Activated CD4-positive, alpha-beta T cell treated with anti-CD3 and anti-CD28 coated beads for 36 hours (primary cell): ENCODE measurements around the gene TBL1X. TPM values are rescaled to one million over a fixed set of nuclear protein-coding genes. Genes with fewer than 3 reads are reported as not detected.

ENCODE experiments used
- ATAC-seq: fragments of 200-7000 bp; cut with Tn5 transposase; one replicate; pipeline ENCODE4 v1.10.0; 2021; ENCODE audit warnings: mild to moderate bottlenecking, moderate library complexity
- CTCF ChIA-PET: fragments of 350-600 bp; sonication (Branson Sonifier 250); formaldehyde crosslinking; loops from one replicate; lab custom pipeline; 2021; ENCODE audit warnings: antibody characterized with exemption; lab: Charles Lee
- POLR2A ChIA-PET: fragments of 350-600 bp; sonication (Branson Sonifier 250); formaldehyde crosslinking; loops from one replicate; lab custom pipeline; 2021; ENCODE audit warnings: antibody characterized with exemption, inconsistent platforms; lab: Charles Lee
- DNase-seq: peaks from one replicate; pipeline ENCODE4 v3.0.0-alpha.2; 2020
- H3K27ac Mint-ChIP-seq: one replicate; pipeline ENCODE4 v1.8.0; 2021; ENCODE audit warnings: mixed read lengths
- H3K27me3 Mint-ChIP-seq: one replicate; pipeline ENCODE4 v1.8.0; 2021; ENCODE audit warnings: mixed read lengths
- H3K36me3 Mint-ChIP-seq: one replicate; pipeline ENCODE4 v1.8.0; 2021; ENCODE audit warnings: low read depth, mixed read lengths
- H3K4me1 Mint-ChIP-seq: one replicate; pipeline ENCODE4 v1.8.0; 2021; ENCODE audit warnings: mixed read lengths
- H3K4me3 Mint-ChIP-seq: one replicate; pipeline ENCODE4 v1.8.0; 2021; ENCODE audit warnings: mild to moderate bottlenecking, moderate library complexity, mixed read lengths
- H3K9me3 Mint-ChIP-seq: one replicate; pipeline ENCODE4 v1.8.0; 2021; ENCODE audit warnings: low read depth, mixed read lengths
- intact Hi-C, 2 experiments: fragments of 100-400 bp; cut with DNase I in 1 of 2; cut with micrococcal nuclease in 1 of 2; formaldehyde crosslinking; loops; one replicate each; pipeline versions ENCODE4 v1.14.2 to v1.15.1; 2022 to 2024; cut with DNase I, micrococcal nuclease
- total RNA-seq, 2 experiments: library from RNA; stranded (reverse); gene quantifications; one replicate each; pipeline ENCODE4 v1.2.3, GENCODE V29; 2021

TBL1X gene
- total RNA-seq, 2 experiments from 2014 or later: 21.2 to 24.2 TPM

- H3K9me3 Mint-ChIP-seq: no peaks in the 10 kb centered on the region
- intact Hi-C loops: no loop called here
- ChIA-PET POLR2A (no interaction called here), CTCF (no interaction called here)
- no peak overlapping the region for H3K27ac Mint-ChIP-seq
- DNase-seq (no peak), ATAC-seq (no peak)
- H3K36me3 Mint-ChIP-seq: peaks cover 1% of the 10 kb centered on the region
- no peaks in the 10 kb centered on the region for H3K27me3 Mint-ChIP-seq
- H3K4me1 Mint-ChIP-seq: peaks cover 36% of the 10 kb centered on the region
- H3K4me3 Mint-ChIP-seq: no peak overlapping the region
These were observed 177.6 kb downstream of the TBL1X start for GRCh38 chrX:9642270-9642995.

- Mint-ChIP-seq H3K27ac (no peak overlapping the region), H3K4me1 (peaks cover 34% of the 10 kb centered on the region), H3K9me3 (no peaks in the 10 kb centered on the region), H3K27me3 (no peaks in the 10 kb centered on the region), H3K36me3 (peaks cover 1% of the 10 kb centered on the region), H3K4me3 (no peak overlapping the region)
- intact Hi-C loops: no loop called here
- ATAC-seq (peak; percentile 16), DNase-seq (no peak)
- ChIA-PET CTCF (no interaction called here), POLR2A (no interaction called here)
These were observed 178.9 kb downstream of the TBL1X start for GRCh38 chrX:9643807-9644206.

- H3K9me3 Mint-ChIP-seq: no peaks in the 10 kb centered on the region
- H3K4me1 Mint-ChIP-seq: peaks cover 29% of the 10 kb centered on the region
- no peaks in the 10 kb centered on the region for H3K27me3 Mint-ChIP-seq
- ATAC-seq (peak; percentile 91), DNase-seq (peak; percentile 55)
- H3K4me3 Mint-ChIP-seq: no peak overlapping the region
- intact Hi-C loops: no loop called here
- CTCF ChIA-PET: no interaction called here
- H3K27ac Mint-ChIP-seq: no peak overlapping the region
- POLR2A ChIA-PET: no interaction called here
- peaks cover 1% of the 10 kb centered on the region for H3K36me3 Mint-ChIP-seq
These were observed 179.5 kb downstream of the TBL1X start for GRCh38 chrX:9644335-9644734.

- CTCF ChIA-PET: no interaction called here
- no peak overlapping the region for H3K27ac Mint-ChIP-seq
These were observed 181.8 kb downstream of the TBL1X start for GRCh38 chrX:9646471-9647224.

GRCh38 chrX:9647431-9647830 lies 182.6 kb downstream of the TBL1X start:
- intact Hi-C loops: no loop called here

More at GRCh38 chrX:9646471-9647224, 181.8 kb downstream of the TBL1X start:
- Mint-ChIP-seq H3K27me3 (no peaks in the 10 kb centered on the region), H3K4me1 (peaks cover 28% of the 10 kb centered on the region), H3K9me3 (no peaks in the 10 kb centered on the region), H3K36me3 (peaks cover 1% of the 10 kb centered on the region), H3K4me3 (no peak overlapping the region)
- POLR2A ChIA-PET: no interaction called here
- ATAC-seq (no peak), DNase-seq (no peak)
- intact Hi-C loops: no loop called here

GRCh38 chrX:9650091-9650490 lies 185.2 kb downstream of the TBL1X start:
- POLR2A ChIA-PET: no interaction called here

More at GRCh38 chrX:9647431-9647830, 182.6 kb downstream of the TBL1X start:
- POLR2A ChIA-PET: no interaction called here
- peaks cover 21% of the 10 kb centered on the region for H3K4me1 Mint-ChIP-seq
- no peak for DNase-seq
- no peaks in the 10 kb centered on the region for H3K36me3 Mint-ChIP-seq
- no peaks in the 10 kb centered on the region for H3K9me3 Mint-ChIP-seq
- no peaks in the 10 kb centered on the region for H3K27me3 Mint-ChIP-seq
- no peak for ATAC-seq
- H3K27ac Mint-ChIP-seq: no peak overlapping the region
- no peak overlapping the region for H3K4me3 Mint-ChIP-seq
- CTCF ChIA-PET: interaction anchor here (1.0 kb wide), 1 partner anchor 85 kb away, joined by 3 read pairs; no protein-coding TSS in a partner anchor

GRCh38 chrX:9651737-9652136 lies 186.9 kb downstream of the TBL1X start:
- ATAC-seq: no peak
- ChIA-PET CTCF (no interaction called here), POLR2A (no interaction called here)
- Mint-ChIP-seq H3K4me3 (no peak overlapping the region), H3K4me1 (no peaks in the 10 kb centered on the region), H3K9me3 (no peaks in the 10 kb centered on the region), H3K27me3 (no peaks in the 10 kb centered on the region), H3K36me3 (peaks cover 9% of the 10 kb centered on the region), H3K27ac (no peak overlapping the region)
- no peak for DNase-seq
- intact Hi-C loops: no loop called here

More at GRCh38 chrX:9650091-9650490, 185.2 kb downstream of the TBL1X start:
- Mint-ChIP-seq H3K27ac (no peak overlapping the region), H3K4me3 (no peak overlapping the region), H3K4me1 (no peaks in the 10 kb centered on the region), H3K9me3 (no peaks in the 10 kb centered on the region), H3K36me3 (peaks cover 6% of the 10 kb centered on the region), H3K27me3 (no peaks in the 10 kb centered on the region)
- ATAC-seq (no peak), DNase-seq (no peak)
- CTCF ChIA-PET: no interaction called here
- intact Hi-C loops: no loop called here

- Mint-ChIP-seq H3K27me3 (no peaks in the 10 kb centered on the region), H3K36me3 (peaks cover 10% of the 10 kb centered on the region), H3K9me3 (no peaks in the 10 kb centered on the region), H3K27ac (no peak overlapping the region), H3K4me3 (no peak overlapping the region), H3K4me1 (no peaks in the 10 kb centered on the region)
- intact Hi-C loops: no loop called here
- ChIA-PET CTCF (no interaction called here), POLR2A (no interaction called here)
- no peak for ATAC-seq
- no peak for DNase-seq
These were observed 190.1 kb downstream of the TBL1X start for GRCh38 chrX:9654929-9655328.

- Mint-ChIP-seq H3K4me3 (no peak overlapping the region), H3K27ac (no peak overlapping the region)
- no peak for DNase-seq
These were observed 191.4 kb downstream of the TBL1X start for GRCh38 chrX:9656277-9656676.

GRCh38 chrX:9656871-9657270 lies 192.0 kb downstream of the TBL1X start:
- H3K27me3 Mint-ChIP-seq: no peaks in the 10 kb centered on the region

More at GRCh38 chrX:9656277-9656676, 191.4 kb downstream of the TBL1X start:
- H3K4me1 Mint-ChIP-seq: no peaks in the 10 kb centered on the region
- H3K27me3 Mint-ChIP-seq: no peaks in the 10 kb centered on the region
- POLR2A ChIA-PET: no interaction called here
- CTCF ChIA-PET: no interaction called here
- ATAC-seq: no peak
- peaks cover 10% of the 10 kb centered on the region for H3K36me3 Mint-ChIP-seq
- H3K9me3 Mint-ChIP-seq: no peaks in the 10 kb centered on the region
- intact Hi-C loops: no loop called here

GRCh38 chrX:9657590-9658256 lies 192.9 kb downstream of the TBL1X start:
- Mint-ChIP-seq H3K27me3 (no peaks in the 10 kb centered on the region), H3K4me1 (no peaks in the 10 kb centered on the region), H3K4me3 (no peak overlapping the region), H3K27ac (no peak overlapping the region), H3K9me3 (no peaks in the 10 kb centered on the region), H3K36me3 (peaks cover 10% of the 10 kb centered on the region)
- DNase-seq (no peak), ATAC-seq (no peak)
- ChIA-PET CTCF (no interaction called here), POLR2A (no interaction called here)
- intact Hi-C loops: no loop called here

More at GRCh38 chrX:9656871-9657270, 192.0 kb downstream of the TBL1X start:
- Mint-ChIP-seq H3K36me3 (peaks cover 10% of the 10 kb centered on the region), H3K27ac (no peak overlapping the region), H3K4me1 (no peaks in the 10 kb centered on the region), H3K4me3 (no peak overlapping the region), H3K9me3 (no peaks in the 10 kb centered on the region)
- ChIA-PET CTCF (no interaction called here), POLR2A (no interaction called here)
- intact Hi-C loops: no loop called here
- DNase-seq: no peak
- ATAC-seq: no peak
